ENCODE data around the gene NFKB2.
A peak's percentile ranks its signal among the peaks of the same experiment; 100 is the strongest.

The NFKB2 gene

DNA sequence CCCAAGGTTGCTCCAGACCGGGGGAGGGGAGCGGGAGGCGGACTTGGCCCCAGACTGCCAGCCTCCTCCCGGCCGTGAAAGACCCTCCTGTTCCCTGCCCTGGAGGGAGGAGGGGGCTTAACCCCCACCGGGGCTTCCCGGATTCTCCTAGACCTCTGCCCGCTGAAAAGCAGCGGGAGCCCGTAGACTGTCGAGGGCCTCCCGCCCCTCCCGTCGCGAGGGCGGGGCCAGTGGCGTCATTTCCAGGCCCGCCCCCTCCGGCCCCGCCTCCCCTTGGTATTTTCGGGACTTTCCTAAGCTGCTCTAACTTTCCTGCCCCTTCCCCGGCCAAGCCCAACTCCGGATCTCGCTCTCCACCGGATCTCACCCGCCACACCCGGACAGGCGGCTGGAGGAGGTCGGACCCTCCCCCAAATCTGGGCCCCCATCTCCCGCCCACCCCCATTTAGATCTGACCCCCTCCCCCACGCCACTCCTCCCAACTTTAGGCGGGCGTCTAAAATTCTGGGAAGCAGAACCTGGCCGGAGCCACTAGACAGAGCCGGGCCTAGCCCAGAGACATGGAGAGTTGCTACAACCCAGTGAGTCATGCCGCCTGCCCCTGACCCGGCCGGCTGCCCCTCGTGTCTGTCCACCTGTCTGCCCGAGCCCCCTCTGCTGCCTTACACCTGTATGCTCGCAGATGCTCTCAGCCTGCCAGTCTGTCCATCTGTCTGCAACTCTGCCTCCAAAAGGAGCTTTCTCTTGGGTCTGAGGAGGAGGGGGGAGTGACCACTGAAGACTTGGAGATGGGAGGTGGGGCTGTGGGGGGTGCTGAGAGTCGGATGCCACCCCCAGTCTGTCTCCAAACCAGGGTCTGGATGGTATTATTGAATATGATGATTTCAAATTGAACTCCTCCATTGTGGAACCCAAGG, at the start of gene NFKB2:
NFKB2 (plus strand) TSS at position 306 of the 917 bp plus-strand sequence; CDS start at position 561, 255 bp downstream.
- DNase-seq (ENCODE audit: low read depth in 1 of 2, low spot score in 1 of 2), result peak; percentile 80 to 88

- DNase-seq (ENCODE audit: low read depth in 1 of 2, low spot score in 1 of 2), result no peak
Observed at GRCh38 chr10:102347236-102347828, 48.2 kb upstream of the NFKB2 start.

DNA sequence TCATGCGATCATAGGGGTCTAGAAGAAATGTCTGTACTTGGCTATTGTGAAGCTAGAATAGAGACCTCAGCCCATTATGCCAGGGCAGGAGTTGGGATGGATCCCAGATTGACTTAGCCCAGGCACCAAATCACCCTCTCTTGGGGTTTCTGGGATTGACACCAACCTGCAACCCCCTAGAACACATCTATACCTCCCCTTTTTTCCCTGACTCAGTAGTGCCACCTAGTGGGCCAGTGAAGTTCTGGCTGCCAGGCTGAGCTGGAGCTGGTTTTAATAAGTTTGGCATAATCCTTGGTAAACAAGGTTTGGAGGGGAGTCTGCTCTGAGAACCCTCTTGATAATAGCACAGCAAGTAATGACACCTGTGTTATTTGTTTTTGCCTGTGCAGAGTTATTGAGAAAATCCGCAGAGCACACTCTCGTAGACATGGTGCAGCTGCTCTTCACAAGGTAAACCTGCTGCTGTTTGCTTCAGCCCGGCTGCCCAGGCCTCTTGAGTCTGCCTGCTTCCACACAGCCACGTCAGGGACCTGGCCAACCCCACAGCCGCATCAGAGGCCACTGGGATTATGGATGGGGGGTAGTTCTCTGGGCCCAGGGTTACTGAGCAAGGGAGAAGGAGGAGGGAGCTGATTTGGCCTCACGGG, 43.3 kb upstream of the NFKB2 start:
- peak; percentile 35 to 46 for DNase-seq (ENCODE audit: low read depth in 1 of 2, low spot score in 1 of 2)

GRCh38 chr10:102354451-102354850, 41.1 kb upstream of the NFKB2 start:
- no peak for DNase-seq (ENCODE audit: low read depth in 1 of 2, low spot score in 1 of 2)

DNA sequence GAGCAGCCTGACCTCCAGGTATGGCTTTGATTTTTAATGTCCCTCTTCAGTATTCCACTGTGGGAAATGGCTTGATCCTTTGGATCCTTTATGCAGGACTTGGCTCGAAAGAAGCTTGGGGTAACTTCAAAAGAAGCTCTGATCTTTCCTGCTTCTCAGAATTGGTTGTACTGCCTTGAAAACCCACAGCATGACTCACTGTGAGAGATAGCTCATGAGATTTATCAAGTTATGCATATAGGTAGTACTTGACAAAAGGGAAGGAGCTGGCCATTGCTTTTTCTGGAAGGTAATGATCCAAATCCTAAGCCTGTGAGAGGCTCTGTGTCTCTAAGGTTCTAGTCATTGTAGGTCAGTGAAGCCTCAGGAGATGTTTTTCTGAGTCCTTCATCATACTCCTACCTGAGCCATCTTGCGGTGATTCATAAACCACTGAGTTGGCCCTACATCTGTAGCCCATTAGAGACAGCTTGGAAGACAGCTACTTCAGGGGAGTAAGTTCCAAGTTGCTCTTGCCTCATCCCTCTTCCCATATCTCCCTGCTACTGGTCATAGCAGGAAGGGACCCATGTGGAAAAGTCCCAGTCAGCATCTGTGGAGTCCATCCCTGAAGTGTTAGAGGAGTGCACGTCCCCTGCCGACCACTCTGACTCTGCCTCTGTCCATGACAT, 36.7 kb upstream of the NFKB2 start:
- DNase-seq (ENCODE audit: low read depth in 1 of 2, low spot score in 1 of 2), result no peak

DNA sequence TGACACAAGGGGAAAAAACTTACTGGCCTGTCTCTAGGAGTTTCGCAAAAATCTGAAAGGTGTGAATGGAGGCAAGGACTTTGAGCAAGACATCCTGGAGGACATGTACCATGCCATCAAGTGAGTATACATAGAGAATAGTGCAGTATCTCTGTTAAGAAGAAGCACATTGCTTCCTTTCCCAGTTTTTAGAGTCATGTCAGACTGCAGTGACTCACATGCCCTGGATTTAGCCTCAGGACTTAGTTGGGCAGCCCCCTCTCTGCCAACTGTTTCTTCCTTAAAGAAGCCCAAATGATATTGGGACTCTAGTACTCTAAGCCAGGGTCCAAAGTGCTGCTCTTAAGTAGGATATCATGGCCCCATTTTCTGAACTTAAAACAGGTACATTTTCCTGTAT, 28.1 kb upstream of the NFKB2 start:
- DNase-seq (ENCODE audit: low read depth in 1 of 2, low spot score in 1 of 2), result no peak

DNA sequence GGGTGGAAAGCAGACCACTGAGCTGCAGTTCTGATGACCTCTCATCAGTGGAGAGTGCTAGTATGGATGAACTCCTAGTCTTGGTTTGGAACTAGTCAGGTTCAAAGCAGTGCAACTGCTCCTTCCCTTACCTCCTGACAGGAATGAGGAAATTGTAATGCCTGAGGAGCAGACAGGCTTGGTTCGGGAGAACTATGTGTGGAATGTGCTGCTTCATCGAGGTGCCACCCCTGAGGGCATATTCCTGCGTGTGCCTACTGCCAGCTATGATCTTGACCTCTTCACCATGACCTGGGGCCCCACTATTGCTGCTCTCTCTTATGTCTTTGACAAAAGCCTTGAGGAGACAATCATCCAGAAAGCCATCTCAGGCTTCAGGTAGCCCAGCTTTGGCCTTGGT, 27.4 kb upstream of the NFKB2 start:
- DNase-seq (ENCODE audit: low read depth in 1 of 2, low spot score in 1 of 2), result no peak

DNA sequence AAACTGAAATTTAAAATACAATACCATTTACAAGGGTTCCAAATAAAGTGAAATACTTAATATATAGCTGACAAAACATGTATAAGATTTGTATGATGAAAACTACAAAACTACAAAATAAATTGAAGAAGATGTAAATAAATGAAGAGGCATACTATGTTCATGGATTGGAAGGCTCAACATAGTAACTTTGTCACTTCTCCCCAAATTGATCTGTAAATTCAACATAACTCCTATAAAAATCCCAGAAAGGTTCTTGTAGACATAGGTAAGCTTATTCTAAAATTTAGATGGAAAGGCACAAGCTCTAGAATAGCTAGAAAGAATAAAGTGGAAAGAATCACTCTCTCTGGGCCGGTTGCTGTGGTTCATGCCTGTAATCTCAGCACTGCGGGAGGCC, 24.2 kb upstream of the NFKB2 start:
- DNase-seq (ENCODE audit: low read depth in 1 of 2, low spot score in 1 of 2), result no peak

DNA sequence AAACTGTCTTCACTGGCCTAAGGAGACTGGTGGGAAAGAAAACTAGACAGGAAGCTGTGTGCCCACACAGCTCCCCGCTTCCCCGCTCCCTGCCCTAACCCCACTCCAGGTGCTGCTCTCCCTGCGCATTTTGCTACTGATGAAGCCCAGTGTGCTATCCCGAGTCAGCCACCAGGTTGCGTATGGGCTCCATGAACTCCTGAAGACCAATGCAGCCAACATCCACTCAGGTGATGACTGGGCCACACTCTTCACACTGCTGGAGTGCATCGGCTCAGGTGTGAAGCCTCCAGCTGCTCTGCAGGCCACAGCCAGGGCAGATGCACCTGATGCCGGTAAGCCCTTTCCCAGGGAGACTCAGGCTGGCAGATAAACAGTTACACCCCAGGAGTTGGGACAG, 20.3 kb upstream of the NFKB2 start:
- no peak for DNase-seq (ENCODE audit: low read depth in 1 of 2, low spot score in 1 of 2)

DNA sequence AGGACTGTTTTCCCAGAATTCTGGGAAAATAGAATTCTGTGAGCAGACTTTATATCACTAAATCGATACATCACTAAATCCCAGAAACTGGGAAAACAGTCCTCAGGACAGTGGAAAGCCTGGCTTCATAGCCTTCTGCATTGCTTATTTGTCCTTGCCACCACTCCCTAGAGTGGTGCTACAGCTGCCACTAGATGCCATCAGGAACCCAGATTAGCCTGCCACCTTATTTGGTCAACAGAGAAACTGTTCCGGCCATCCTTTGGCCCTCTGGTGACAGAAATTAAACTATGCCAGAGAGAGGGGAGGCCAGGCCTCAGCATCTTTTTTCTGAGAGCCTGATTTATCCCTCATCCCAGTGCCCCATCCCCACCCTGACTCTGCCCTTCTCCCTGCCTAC, 19.6 kb upstream of the NFKB2 start:
- DNase-seq (ENCODE audit: low read depth in 1 of 2, low spot score in 1 of 2), result no peak

- no peak for DNase-seq (ENCODE audit: low read depth in 1 of 2, low spot score in 1 of 2)
Observed at GRCh38 chr10:102376901-102377300, 18.6 kb upstream of the NFKB2 start.

DNA sequence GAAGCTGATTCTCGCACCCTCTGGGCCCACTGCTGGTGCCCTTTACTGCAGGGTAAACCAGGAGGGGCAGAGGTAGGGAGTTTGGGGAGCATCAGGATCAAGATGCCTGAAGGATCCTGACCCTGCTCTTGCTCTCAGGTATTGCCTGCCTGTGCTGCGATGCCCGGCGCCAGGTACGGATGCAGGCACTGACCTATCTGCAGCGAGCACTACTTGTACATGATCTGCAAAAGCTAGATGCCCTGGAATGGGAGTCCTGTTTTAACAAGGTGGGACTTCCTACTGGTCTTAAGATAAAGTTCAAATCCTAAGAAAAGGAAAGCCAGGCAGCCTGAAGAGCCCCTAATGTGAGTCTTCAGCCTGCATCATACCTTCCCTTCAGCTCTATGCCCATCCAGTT, 16.1 kb upstream of the NFKB2 start:
- DNase-seq (ENCODE audit: low read depth in 1 of 2, low spot score in 1 of 2), result no peak

DNA sequence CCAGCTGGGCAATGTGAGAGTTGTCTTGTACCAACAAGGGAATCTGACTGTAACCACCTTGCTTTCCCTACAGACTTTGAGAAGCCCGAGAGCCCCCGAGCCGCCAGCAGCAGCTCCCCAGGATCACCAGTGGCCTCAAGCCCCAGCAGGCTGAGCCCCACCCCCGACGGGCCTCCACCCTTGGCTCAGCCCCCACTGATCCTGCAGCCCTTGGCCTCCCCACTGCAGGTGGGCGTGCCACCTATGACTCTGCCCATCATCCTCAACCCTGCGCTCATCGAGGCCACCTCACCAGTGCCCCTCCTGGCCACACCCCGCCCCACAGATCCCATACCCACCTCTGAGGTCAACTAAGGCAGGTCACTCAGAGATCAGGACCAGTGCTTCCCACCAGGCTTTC, 13.5 kb upstream of the NFKB2 start:
- no peak for DNase-seq (ENCODE audit: low read depth in 1 of 2, low spot score in 1 of 2)

GRCh38 chr10:102382871-102383270, 12.6 kb upstream of the NFKB2 start:
- no peak for DNase-seq (ENCODE audit: low read depth in 1 of 2, low spot score in 1 of 2)

DNA sequence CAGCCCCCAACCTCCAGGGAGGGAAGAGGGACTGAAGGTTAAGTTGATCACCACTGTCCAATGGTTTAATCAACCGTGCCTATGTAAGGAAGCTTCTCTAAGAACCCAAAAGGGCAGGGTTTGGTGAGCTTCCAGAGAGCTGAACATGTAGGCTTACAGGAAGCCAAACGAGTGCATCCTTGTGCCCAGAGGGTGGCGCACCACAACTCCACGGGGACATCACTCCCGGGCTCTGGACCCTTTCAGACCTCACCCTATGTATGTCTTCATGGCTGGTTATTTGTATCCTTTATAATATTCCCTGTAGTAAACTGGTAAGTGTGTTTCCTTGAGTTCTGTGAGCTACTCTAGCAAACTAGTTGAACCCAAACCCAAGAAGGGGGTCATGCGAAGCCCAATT, 11.5 kb upstream of the NFKB2 start:
- DNase-seq (ENCODE audit: low read depth in 1 of 2, low spot score in 1 of 2), result no peak

DNA sequence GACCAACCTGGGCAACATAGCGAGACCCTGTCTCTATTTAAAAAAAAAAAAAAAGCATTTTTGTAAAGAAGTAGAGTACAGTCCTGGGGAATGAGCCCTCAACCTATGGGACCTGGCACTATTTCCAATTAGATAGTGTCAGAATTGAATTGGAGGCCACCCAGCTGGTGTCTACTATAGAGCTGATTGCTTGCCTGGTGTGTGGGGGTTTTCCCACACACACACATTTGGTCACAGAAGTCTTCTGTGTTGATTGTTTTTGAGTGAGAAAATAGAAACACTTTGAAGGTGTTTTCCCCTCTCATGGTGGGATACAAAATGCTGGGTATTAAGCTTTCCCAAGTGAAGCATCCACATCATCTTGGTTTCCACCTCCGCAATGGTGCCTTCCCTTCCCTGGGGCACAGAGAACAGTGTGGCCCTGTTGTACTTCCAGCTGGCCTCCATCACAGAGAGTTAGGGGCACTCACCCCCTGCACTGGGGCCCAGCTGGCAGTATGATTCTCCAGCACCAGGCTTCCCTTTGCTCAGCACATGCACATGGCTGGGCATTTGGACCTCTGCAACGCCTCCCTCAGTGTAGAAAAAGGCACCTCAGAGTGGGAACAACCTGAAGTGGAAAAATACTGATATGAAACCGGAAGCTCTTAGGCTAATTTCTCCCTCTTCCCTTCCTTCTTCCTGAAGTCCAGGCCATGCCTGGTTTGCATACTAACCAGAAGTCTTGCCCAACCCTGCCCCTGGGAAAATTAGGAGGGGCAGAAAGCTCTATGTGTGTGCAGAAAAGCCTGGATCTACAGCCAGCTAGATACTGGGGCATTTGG, 10.7 kb upstream of the NFKB2 start:
- DNase-seq (ENCODE audit: low read depth in 1 of 2, low spot score in 1 of 2), result no peak

DNA sequence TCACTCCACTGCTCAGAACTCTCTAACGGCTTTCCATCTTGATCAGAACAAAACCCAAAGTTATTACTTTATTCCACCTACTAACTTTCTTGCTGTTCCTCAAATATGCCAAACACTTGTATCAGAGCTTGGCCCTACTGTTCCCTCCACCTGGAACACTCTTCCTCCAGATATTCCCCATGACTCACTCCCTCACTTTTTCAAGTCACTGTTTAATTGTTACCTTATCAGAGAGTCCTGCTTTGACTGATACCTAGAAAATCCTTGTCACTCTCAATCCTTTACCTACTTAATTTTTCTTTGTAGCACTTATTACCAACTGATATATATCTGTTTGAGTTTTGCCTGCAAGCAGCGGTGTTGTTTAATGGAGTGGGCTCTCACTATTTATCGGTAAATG, 5.6 kb upstream of the NFKB2 start:
- DNase-seq (ENCODE audit: low read depth in 1 of 2, low spot score in 1 of 2), result no peak

- no peak for DNase-seq (ENCODE audit: low read depth in 1 of 2, low spot score in 1 of 2)
Observed at GRCh38 chr10:102392306-102392705, 3.2 kb upstream of the NFKB2 start.

- no peak for DNase-seq (ENCODE audit: low read depth in 1 of 2, low spot score in 1 of 2)
Observed at GRCh38 chr10:102393411-102394078, 2.0 kb upstream of the NFKB2 start.

All from activated T-helper 1 cell treated with anti-CD3 and anti-CD28 coated beads, Interleukin-2, amount 50 U/mL, for 16 hours (primary cell).